ENCODE results near the gene SLIT3.

Gene SLIT3

DNA sequence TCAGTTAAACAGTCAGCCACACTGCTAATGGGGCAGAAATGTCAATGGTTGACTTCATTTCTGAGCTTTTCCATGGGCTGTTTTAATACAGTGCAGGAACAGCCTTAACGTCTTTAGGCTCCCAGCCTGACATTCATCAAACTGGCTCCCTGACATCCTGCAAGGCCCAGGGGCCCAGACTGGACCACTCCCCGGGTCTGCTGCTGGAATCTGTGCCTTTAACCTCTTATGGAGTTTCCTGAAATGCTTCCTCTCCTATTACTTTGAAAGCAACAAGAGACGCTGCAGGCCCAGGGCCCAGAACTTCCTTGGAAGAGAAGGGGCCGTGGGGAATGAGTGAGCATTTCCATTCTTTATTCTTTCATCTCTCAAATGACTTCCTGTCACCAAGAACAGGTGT, 504.9 kb downstream of the SLIT3 start:
- no peak for DNase-seq (ENCODE audit: low spot score)

DNA sequence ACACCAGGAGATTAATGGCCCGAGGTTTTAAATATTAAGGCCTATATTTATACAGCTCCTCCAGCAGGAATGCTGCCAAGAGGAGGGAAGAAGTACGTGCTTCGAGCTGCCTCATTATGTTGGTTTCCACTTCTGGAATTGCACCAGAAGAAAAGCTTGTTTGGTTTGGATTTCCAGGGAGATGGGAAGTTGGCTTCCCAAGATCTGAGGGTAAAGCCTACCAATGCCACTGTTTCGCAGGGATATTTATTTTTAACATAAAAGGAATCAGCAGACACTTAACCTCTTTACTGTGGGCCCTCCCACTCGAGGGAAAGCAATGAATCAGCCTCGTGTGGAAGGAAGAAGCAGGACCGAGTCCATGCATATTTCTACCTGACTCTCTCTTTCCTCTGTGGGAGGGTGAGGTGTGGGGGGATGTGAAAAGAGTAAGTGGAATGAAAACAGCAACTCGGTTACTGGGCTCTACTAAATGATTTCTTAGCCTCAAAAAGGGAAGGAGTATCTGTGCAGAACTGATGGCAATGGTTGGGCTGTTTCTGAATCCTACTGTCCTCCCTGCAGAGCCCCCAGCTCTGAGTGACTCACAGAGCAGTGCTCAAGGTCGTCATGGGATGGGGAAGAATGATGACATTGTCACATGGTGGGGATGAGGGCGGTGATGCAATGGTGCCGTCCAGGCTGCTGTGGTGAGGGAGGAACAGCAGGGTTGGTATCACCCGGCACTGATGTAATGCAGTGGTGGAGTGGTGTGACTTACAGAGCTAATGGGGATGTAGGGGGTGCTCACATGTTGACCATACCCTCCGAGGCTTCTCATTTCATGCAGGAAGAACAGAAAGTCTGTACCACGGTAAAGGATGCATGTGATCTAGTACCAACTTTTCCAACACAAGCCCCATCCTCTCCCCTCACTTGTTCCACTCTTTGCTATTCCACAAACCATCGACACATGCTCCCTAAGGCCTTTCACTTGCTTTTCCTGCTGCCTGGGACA, 506.8 kb downstream of the SLIT3 start:
- no peak for DNase-seq (ENCODE audit: low spot score)

DNA sequence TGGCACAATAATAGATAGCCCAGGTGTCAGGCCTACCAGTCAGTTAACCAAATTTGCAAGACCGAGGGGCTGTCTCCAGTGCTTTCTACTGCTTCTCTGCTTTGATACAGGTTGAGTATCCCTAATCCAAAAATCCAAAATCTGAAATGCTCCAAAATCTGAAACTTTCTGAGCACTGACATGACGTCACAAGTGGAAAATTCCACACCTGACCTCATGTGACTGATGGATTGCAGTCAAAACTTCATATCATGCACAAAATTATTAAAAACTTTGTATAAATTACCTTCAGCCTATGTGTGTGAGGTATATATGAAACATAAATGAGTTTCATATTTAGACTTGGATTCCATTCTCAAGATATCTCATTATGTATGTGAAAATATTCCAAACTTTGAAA, 508.3 kb downstream of the SLIT3 start:
- no peak for DNase-seq (ENCODE audit: low spot score)

DNA sequence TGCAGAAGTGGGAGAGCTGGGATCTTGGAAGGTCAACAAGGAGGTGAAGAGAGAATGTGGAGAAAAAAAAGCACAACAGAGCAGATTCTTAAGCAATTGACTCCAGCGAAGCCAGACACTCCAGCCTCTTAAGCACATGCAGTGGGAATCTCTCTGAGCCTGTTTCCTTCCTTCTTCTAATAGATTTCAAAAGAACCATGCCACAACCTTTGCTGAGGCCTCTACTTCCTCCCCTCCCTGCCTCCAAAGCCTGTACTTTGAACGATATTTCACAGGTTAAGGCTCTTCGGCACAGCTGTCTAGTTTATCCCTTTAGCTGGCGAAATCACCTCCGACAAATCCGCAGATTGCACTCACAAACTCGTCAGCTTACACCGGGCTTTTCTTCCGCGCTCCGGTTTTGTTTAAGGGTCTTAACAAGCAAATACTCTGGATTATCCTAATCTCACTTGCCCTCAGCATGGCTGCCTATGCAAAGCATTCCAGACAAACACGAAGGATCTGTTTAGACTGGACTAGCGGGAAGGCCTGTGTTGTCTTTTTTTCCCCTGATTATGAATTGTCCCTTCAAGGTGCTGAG, 510.2 kb downstream of the SLIT3 start:
- DNase-seq (ENCODE audit: low spot score): no peak

DNA sequence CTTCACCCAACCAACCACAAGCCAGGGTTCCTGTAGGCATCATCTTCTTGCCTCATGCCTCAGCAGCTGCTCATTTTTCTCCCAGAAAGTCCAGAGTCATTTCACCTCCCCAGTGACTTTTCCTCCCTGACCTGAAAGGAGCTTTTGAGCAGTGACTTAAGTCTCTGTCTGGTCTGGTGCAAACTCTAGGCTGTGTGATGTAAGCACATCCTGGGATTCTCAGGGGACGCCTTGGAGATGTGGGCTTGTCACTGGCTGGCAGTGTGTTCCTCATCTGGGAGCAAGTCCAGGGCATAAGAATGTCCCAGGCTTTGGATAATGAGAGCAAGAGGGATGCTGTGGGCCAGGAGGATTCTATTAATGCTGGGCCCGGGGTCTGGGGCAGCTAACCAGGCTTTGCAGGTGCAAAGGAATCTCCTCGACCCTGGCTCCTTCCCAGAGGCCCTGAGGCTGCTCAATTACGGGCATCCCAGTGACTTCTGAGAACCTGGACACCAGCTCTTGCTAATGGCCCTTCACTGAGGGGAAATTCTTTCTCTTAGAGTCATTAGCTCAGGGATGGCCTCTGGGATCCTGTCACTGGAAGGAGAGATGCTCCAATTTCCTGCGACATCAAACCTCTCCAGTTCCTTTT, 510.8 kb downstream of the SLIT3 start:
- no peak for DNase-seq (ENCODE audit: low spot score)

DNA sequence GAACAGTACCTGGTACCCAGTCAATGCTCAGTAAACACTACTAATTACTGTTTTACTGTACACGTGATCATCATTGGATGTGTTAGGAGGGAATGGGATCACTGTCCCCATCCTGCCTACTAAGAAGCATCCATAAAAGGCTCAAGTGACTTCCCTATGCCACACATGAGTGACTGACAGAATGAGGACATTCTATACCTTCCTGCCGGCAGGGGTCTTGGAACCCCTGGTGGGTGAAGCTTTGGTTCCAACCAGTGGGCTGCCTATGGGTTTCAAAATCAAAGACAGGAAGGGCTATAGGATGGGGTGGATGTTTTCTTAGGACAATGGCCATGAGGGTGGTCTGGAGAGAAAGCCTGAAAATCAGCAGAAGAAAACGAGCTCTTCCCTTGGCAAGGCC, 512.2 kb downstream of the SLIT3 start:
- DNase-seq (ENCODE audit: low spot score): no peak

DNA sequence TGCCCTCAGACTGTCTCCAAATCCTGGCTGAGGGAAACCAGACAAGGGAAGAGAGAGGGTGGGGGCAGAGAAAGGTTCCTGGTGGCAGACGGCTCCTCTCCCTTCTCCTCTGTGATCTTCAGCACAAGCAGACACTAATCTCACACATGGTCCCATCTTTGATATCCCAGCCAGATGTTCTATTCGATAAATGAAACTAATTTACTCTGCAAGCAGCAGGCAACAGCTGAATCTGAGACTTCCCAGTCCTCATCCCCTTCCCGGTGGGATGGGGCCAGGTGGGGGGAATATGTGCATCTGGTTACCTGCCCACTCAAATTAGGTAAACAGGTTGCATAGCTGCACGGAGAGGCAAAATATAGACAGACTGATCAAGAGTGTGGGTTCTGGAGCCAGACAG, 512.8 kb downstream of the SLIT3 start:
- no peak for DNase-seq (ENCODE audit: low spot score)

DNA sequence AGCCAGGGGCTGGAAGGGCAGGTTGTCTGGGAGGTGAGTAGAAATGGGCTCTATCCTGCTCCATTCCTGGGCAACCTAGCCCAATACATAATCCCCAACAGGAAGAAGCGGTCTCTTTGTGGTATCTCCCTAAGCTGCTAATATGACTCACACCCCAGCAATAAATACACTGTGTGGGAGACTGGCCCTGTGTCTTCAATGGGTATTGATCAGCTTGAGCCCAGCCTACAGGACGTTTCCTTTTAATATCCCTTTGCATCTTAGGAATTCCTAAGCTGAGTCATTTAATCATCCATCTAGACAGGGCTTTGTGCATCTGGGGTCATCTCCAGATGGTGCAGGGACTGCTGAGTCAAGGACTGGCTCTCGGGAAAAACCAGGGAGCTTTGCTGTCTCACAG, 514.8 kb downstream of the SLIT3 start:
- DNase-seq (ENCODE audit: low spot score): no peak

DNA sequence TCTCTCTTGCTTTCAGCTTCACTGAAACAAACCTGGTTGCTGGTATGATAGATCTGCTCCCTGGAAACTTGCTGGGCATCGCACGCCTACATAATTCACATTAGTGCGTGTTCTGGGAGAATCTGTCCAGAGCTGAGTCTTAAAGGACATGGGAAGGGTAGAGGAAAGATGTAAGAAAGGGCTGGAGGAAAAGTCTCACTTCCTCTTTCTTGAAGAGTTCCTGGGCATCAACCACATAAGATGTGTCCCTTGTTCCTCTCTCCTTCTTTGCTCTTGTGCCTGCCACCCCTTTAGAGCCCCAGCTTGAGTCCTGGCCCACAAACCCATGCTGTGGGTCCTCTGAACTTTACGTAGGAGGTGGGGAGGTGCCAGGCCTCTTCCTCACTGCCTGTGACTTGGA, 516.5 kb downstream of the SLIT3 start:
- no peak for DNase-seq (ENCODE audit: low spot score)

DNA sequence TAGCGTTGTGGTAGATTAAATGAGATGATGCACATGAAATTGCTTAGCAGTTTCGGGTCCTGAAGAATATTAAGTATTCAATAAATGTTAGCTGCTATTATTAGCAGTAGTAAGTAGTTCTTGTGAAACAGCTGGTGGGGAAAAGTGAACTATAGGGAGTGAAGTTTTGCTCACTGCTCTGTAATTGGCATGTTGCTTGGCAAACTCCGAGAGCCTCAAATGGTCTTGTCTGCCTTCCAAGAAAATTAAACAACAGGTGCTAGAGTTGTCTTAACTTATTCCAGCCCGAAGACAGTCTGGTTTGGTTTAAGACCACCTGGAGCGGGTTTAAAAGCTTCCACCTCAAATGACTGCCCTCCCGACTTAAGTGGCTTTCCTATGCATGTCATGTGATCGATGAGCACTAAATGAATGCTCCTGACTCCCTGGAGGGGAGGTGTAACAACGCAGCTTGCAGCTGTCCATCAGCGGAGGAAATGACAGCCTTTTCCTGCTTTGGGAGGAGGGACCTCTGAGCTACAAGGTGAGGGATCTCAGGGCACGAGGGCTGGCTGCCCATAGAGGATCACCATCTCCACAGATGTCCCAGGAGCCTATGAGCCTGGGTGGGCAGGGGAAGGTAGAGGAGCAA, 518.9 kb downstream of the SLIT3 start:
- no peak for DNase-seq (ENCODE audit: low spot score)

DNA sequence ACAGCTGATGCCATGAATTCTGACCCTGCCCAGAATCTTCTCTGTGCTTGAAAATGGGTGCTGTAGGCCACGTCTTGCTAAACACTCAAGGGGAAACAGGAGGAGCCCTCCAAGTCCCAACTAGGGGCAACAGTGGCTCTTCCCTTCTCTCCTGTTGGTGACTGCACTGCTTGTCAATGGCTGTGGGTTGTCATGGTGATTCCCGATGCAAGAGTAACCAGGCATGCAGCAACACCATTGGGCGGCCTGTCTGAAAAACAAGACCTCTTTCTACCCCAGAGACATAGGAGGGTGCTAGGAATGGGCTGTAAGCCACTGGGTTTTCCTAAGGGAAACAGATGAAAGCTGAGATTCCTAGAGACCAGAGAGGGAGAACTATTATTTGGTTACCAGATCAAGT, 520.1 kb downstream of the SLIT3 start:
- DNase-seq (ENCODE audit: low spot score): no peak

DNA sequence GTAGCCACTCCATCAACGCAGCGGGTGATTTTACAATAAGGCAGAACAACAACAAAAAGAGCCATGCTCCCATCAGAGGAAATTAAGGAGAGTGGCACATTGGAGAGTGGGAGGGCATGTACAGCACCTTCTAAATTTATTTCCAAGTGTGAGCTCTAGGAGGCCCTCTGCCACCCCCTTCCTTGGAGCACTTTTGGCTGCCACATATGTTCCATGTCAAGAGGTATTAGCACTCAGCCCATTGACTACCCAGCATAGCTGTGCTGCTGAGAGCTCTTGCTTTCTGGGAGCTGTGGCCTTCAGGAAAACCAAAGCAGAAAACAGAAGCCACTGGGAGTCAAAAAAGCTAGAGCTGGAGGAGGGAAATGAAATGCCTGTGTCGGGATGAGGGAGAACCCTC, 521.6 kb downstream of the SLIT3 start:
- DNase-seq (ENCODE audit: low spot score): no peak

DNA sequence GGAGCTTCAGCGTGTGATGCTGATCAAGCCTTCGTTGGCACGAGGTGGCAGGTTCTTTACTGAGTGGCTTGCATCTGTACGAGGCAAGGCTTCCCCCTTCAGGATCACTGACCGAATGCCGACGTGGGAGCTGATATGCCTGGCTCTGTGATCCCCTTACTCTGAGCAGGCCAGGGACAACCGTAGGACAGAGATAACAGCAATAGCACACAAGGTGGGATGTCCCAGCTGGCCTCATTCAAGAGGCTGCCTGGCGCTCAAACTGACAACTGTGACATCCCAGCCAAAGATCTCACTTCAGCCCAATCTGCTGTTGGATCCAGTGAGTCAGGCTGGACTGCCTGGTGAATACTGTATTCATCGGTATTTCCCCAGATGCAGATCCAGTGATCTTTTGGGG, 522.4 kb downstream of the SLIT3 start:
- no peak for DNase-seq (ENCODE audit: low spot score)

DNA sequence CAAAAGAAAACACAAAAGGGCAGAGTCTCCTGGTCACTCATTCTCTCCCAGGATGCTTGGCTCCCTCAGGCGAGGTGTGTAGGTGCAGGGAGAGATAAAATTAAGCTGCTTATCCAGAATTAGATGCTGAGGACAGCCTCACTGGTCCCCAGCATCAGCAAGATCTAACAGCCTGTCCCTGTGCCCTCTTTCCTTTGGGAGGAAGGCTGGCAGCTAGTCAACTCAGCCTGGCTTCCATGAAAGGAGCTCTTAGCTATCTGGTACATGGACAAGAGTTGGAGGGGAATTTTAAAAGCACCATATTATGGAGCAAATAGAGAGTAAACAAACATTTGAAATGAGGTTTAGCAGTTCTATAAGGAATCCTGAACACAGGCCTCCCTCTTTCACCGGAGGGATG, 523.3 kb downstream of the SLIT3 start:
- no peak for DNase-seq (ENCODE audit: low spot score)

DNA sequence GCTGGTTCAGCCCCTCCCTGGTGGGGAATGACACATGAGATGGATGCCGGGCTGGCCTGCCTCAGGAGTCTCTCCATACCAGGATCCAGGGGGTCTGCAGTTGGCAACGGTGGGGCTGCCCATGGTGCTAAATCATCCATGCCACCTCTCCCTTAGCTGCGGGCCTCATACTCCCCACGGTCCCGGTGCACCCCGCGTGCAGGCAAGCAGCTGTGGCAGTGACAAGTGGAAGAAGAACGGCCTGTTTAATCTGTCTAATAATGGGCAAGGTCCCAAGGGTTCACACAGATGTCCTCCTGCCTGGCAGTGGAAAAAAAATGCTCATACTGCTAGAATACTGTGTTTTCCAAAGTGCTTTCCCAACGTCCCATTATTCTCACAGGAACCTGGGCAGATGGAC, 524.9 kb downstream of the SLIT3 start:
- no peak for DNase-seq (ENCODE audit: low spot score)

DNA sequence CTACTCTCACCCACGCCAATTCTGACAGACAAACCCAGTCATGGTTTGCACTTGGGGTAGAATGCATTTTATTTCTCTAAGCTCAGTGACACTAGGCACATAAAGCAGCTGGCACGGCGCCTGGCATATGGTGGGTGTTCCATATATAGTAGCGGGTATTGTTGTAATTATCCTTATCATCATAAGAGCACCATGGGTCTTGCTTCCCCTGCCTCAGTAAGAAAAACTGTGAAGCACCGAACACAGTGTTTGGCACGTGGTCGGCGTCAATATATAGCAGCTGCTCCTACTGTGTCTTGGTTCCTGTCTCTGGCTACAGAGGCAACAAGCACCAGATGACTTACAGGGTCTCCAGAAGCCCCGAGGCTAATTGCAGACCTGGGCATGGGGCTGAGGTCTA, 527.7 kb downstream of the SLIT3 start:
- DNase-seq (ENCODE audit: low spot score): no peak

DNA sequence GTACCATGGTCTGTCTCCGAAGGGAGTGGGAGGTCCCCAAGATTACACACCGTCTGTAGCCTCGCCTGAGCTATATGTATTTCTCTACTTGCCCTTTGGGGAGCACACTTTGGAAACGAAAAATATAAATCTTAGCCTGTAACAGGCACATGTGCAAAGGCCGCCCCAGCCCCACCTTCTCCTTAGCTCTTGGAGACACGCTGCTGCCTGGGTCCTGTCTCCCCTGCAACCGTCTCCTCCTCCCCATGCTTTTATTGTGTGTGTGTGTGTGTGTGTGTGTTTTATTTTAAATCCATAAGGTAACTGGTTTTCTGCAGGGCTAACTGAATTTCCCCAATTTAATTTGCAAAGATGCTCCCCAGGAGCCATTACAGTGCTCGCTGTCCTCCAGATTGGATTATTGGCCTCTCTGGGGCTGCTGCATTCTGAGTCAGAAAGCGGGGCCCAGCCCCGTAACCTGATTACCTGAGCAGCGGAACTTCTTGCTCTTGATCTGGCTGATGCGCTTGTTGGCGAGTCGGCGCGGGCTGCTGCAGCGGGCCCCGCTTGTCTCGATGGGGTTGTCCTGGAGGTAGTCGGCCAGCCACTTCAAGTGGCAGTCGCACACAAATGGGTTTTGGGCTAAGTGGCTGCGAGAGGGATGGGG, 528.5 kb downstream of the SLIT3 start:
- no peak for DNase-seq (ENCODE audit: low spot score)

DNA sequence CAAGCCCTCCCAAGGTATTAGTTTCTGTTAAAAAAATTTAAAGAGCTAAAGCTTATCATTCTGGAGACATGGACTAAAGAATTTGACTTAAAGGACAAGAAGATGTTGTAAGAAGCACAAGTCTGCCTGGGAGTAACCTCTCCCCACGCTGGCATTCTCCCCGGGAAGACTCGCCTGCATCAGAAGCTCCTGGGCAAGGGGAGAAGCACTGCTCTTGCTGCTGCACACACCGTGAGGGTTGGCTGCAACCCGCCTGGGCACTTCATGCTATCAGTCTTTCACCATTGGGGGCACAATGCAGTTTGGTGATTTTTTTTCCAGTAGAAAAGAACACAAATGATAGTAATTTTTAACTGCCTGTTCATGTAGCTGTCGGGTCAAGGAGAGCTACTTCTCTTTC, 529.3 kb downstream of the SLIT3 start:
- no peak for DNase-seq (ENCODE audit: low spot score)

DNA sequence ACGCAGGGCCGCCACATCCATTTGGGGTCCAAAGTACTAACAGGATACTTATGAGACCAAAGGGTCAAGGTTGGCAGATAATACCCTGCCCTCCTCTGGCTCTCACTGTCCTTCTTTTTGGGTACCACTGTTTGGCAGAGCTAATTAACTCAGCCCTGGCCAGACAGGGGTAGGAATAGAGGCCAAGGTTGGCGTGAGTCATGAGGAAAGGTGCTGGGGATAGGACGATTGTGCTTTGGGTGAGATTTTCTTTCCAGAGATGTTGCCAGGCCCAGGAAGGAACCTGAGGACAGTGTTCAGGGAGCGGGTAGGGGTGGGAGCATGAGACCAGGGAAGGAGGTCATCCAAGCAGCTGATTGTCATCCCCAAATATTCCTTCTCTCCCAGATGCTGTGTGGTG, 529.9 kb downstream of the SLIT3 start:
- DNase-seq (ENCODE audit: low spot score): no peak

DNA sequence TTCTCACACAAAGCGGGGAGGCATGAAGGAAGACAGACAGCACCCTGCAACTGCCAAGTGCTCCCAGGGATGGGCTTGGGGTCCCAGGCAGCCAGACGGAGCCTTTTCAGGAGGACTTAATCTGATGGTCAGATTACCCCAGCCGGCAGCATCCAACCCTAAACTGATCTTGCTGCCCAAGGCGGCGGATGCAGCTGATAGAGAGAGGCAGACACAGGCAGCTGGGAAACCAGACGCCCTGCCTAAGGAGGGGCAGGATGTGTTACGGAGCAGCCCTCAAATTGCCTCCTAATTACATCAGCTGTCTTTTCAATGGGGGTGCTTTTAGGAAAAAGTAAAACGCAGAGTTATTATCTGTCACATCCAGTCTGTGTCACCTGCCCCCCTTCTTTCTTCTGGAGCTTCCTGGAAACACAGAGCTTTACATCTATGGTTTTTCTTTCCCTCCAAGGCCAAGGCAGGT, 530.9 kb downstream of the SLIT3 start:
- no peak for DNase-seq (ENCODE audit: low spot score)

DNA sequence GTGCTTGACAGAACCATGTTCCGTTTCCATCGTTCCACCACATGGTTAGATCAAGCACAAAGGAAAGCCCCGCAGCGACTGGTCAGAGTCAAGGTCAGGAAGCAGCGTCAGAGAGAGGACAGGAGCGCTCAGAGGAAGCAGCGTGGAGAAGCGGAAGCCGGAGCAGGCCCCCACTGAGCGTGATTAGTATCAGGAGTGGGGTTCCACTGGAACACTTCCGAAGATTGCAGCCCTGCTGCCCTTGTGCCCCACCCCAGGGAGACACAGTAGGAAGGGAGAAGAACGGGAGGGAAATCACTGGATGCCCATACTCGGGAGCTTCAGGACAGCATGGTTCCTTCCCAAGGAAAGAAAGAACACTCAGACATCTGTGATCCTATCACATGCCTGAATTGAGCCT, 532.8 kb downstream of the SLIT3 start:
- DNase-seq (ENCODE audit: low spot score): no peak

DNA sequence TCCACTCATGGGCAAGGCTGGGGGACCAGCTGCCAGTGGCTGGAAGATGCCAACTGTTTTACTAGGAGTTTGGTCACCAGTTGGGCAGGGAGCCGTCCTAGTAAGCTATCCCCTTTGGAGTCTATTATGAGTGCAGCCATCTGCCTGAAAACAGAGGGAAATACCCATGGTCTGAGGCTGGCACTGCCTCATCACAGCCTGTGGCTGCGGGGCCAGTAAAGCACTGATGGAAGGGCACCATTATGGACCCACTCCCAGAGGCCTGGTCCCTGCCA, 534.6 kb downstream of the SLIT3 start:
- DNase-seq (ENCODE audit: low spot score): no peak
